Lung (tissue), 12 donors: ENCODE measurements around the gene HNRNPU. TPM values are rescaled to one million over a fixed set of nuclear protein-coding genes. Genes with fewer than 3 reads are reported as not detected.
A peak's percentile ranks its signal among the peaks of the same experiment; 100 is the strongest.

ENCODE experiments used
- ATAC-seq: fragments of 200-7000 bp; cut with Tn5 transposase; one replicate; pipeline ENCODE4 v1.9.1; 2020; ENCODE audit warnings: moderate number of reproducible peaks; ENCODE audit not compliant: insufficient read depth, low FRiP score
- DNase-seq, 3 donors: peaks; one replicate each; pipeline ENCODE4 v3.0.0-alpha.2; 2013 to 2017
- H3K27ac ChIP-seq, 2 donors: one replicate each; pipeline ENCODE4 v1.5.1; 2013; ENCODE audit warnings: mild to moderate bottlenecking in 2 of 2, moderate library complexity in 2 of 2, control low read depth in 1 of 2, inconsistent platforms in 1 of 2, low read depth in 1 of 2, low read length in 1 of 2
- H3K27me3 ChIP-seq, 3 donors: one replicate each; pipeline ENCODE4 v1.5.1; 2013; ENCODE audit warnings: low read length in 2 of 3; ENCODE audit not compliant: control insufficient read depth in 3 of 3, insufficient read depth in 3 of 3
- H3K36me3 ChIP-seq, 4 donors: one replicate each; pipeline ENCODE4 v1.5.1; 2013; ENCODE audit warnings: low read length in 4 of 4, mild to moderate bottlenecking in 1 of 4, moderate library complexity in 1 of 4; ENCODE audit not compliant: control insufficient read depth in 4 of 4, insufficient read depth in 4 of 4
- H3K4me1 ChIP-seq, 5 donors: one replicate each; pipeline ENCODE4 v1.5.1; 2013; ENCODE audit warnings: low read length in 5 of 5, mild to moderate bottlenecking in 2 of 5, moderate library complexity in 1 of 5; ENCODE audit not compliant: control insufficient read depth in 5 of 5, insufficient read depth in 5 of 5
- H3K4me3 ChIP-seq: one replicate; pipeline ENCODE4 v1.5.1; 2013; ENCODE audit warnings: mild to moderate bottlenecking, control low read depth, moderate library complexity
- H3K9ac ChIP-seq, 2 donors: one replicate each; pipeline ENCODE4 v1.5.1; 2013; ENCODE audit warnings: low read length in 2 of 2, control low read depth in 1 of 2; ENCODE audit not compliant: insufficient read depth in 1 of 2
- H3K9me3 ChIP-seq, 4 donors: one replicate each; pipeline ENCODE4 v1.5.1; 2013; ENCODE audit warnings: low read length in 3 of 4, mild to moderate bottlenecking in 1 of 4, moderate library complexity in 1 of 4; ENCODE audit not compliant: control insufficient read depth in 4 of 4, insufficient read depth in 3 of 4
- CTCF ChIP-seq: IDR thresholded peaks from 2 replicates; pipeline ENCODE4 v1.5.1; 2012; ENCODE audit warnings: mild to moderate bottlenecking; ENCODE audit errors: control extremely low read depth, extremely low read depth
- WGBS, 2 donors: extraction: QIAGEN DNeasy Blood & Tissue Kit; methylation state at CpG; one replicate each; pipeline ENCODE4 v1.1.7; 2013; 5-methylcytosine and 5-hydroxymethylcytosine counted together
- polyA plus RNA-seq, 2 donors: library from polyadenylated mRNA; stranded (reverse); fragments of 200-250 nt; gene quantifications; one replicate each; pipeline ENCODE4 v1.2.1, GENCODE V29; 2013
- total RNA-seq, 2 donors: library from RNA; depleted of rRNA in 1 of 2; stranded (reverse); fragments of >200 nt in 1 of 2; gene quantifications; one replicate each; pipeline ENCODE4 v1.2.1, GENCODE V29; 2014 to 2021
- donor health status: control.
- donor health status: control.
- donor health status: Bipolar disorder and iron deficiency.
- donor health status: healthy.
- donor health status: DM: yes; HTN: yes; CAD: no.

Gene HNRNPU
- total and polyA plus RNA-seq, 4 donors = 133 to 611 (median 206) TPM

DNA sequence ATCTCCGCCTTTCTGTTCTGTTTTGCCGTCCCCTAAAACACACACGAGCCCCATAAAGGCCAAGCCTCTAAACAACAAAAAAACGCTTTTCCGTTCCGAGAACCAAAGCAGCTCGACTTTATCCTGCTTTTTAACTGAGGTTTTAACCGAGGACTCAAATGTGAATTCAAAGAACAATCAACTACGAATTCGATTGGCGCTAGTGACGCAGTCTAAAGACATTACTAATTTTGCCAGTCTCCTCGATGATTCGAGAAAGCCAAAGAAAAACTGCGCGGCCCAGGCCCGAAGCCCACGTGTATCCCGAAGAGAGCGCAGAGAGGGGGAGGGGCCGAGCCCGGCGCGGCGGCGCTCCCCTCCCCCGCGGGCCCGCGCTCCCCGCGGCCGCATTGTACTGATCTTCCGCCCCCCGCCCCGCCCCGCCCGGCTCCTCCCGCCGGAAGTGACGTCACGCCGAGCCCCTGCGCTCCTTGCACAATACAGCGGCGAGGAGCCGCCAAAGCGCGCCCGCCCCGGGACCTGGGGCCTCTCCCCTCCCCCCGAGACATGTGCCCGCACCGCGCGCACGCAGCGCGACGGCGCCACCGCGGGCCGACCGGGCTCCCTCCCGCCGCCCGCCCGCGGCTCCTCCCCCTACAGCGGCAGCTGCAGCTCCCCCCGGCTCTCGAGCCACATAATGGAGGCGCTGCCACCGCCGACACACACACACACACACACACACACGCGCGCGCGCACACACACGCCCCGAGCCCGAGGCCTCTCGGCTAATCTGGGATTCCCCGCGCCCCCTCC is 1.4 kb downstream of the HNRNPU start:
- WGBS, 2 donors = 1% methylated on average over 51 to 87 of the region's 87 CpGs
- ATAC-seq = peak; percentile 78

DNA sequence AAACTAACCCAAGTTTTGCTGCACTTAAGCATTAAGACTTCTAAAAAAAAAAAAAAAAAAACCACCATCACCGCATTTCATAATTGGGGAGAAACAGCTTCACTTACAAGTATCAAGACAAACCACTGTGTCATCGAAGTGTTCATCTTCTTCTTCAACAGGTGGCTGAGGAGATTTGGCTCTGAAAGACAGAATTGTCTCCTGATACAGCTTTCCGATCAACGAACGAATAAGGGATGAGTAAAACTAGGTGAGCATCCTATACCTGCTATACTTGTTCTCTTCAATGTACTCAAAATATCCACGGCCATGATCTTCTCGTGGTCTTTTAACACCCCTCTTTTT is 2.0 kb downstream of the HNRNPU start:
- peak overlapping the region; percentile 78 to 98 for H3K9ac ChIP-seq
- no peaks in the 10 kb centered on the region for H3K9me3 ChIP-seq
- 0 to 1% methylated on average over 7 of the region's 7 CpGs for WGBS, 2 donors
- H3K4me3 ChIP-seq = peak overlapping the region; percentile 70
- H3K4me1 ChIP-seq = peaks cover 0 to 38% (median 5%) of the 10 kb centered on the region in 5 donors
- H3K36me3 ChIP-seq = peaks cover 11 to 51% (median 25%) of the 10 kb centered on the region in 4 donors
- H3K27me3 ChIP-seq = no peaks in the 10 kb centered on the region
- no peak for ATAC-seq
- no peak for DNase-seq
- peak overlapping the region; percentile 88 to 98 for H3K27ac ChIP-seq
- TF ChIP-seq CTCF = no peak

More for the DNA sequence above, 1.4 kb downstream of the HNRNPU start:
- Histone ChIP-seq H3K4me3 (peak overlapping the region; percentile 94), H3K27ac (peak overlapping the region; percentile 98 to 99), H3K9me3 (no peaks in the 10 kb centered on the region), H3K9ac (peak overlapping the region; percentile 97 to 98), H3K36me3 (peaks cover 8 to 46% (median 20%) of the 10 kb centered on the region in 4 donors), H3K4me1 (peaks cover 0 to 38% (median 5%) of the 10 kb centered on the region in 5 donors), H3K27me3 (no peaks in the 10 kb centered on the region)
- peak; percentile 96 to 98 (median 97) for DNase-seq
- TF ChIP-seq CTCF = no peak

- Histone ChIP-seq H3K9me3 (no peaks in the 10 kb centered on the region), H3K27ac (no peak overlapping the region), H3K4me3 (peak overlapping the region; percentile 55), H3K9ac (peak overlapping the region; percentile 78 to 98), H3K4me1 (peaks cover 1 to 38% (median 5%) of the 10 kb centered on the region in 5 donors), H3K36me3 (peaks cover 15 to 57% (median 29%) of the 10 kb centered on the region in 4 donors), H3K27me3 (no peaks in the 10 kb centered on the region)
- DNase-seq = peak; percentile 16 to 56 (median 38)
- ATAC-seq = no peak
- WGBS, 2 donors = 1 to 10% methylated on average over 2 of the region's 2 CpGs
- no peak for TF ChIP-seq CTCF
Measured at GRCh38 chr1:244861683-244862082, 2.7 kb downstream of the HNRNPU start.
